H1 (cell line): ENCODE measurements around the gene KLK7. TPM values are rescaled to one million over a fixed set of nuclear protein-coding genes. Genes with fewer than 3 reads are reported as not detected.

Experiments used
- CTCF ChIA-PET: fragments of 300-600 bp; sonication (Branson Sonifier 250); formaldehyde crosslinking; loops from one replicate; lab custom pipeline; 2021; ENCODE audit not compliant: partially characterized antibody; lab: Charles Lee
- POLR2A ChIA-PET: fragments of 300-600 bp; sonication (Branson Sonifier 250); formaldehyde crosslinking; loops from one replicate; lab custom pipeline; 2021; ENCODE audit warnings: inconsistent platforms; ENCODE audit not compliant: partially characterized antibody; lab: Charles Lee
- DNase-seq, 2 experiments: peaks; one replicate each; pipeline versions ENCODE4 v3.0.0 to v3.0.0-alpha.2; 2010 to 2022; ENCODE audit warnings: low spot score in 2 of 2, low read depth in 1 of 2, mixed read lengths in 1 of 2
- FAIRE-seq: peaks from 2 replicates; lab custom pipeline; 2011; peaks lifted over from hg19 to GRCh38; lab: Jason Lieb, UNC
- H2AFZ ChIP-seq: 2 replicates; pipeline ENCODE4 v1.8.1; 2012; ENCODE audit warnings: low read length, inconsistent platforms
- H2AK5ac ChIP-seq: 2 replicates; pipeline ENCODE4 v1.6.1; 2013; ENCODE audit warnings: low read depth, low read length
- H2BK120ac ChIP-seq: replicated peaks from 2 replicates; pipeline ENCODE3; 2013; ENCODE audit warnings: low read depth, low read length, inconsistent platforms
- H2BK12ac ChIP-seq: 2 replicates; pipeline ENCODE4 v1.6.1; 2013; ENCODE audit warnings: low read depth, low read length
- H2BK15ac ChIP-seq: 2 replicates; pipeline ENCODE4 v1.6.1; 2013; ENCODE audit warnings: low read length
- H2BK20ac ChIP-seq: 2 replicates; pipeline ENCODE4 v1.6.1; 2013; ENCODE audit warnings: low read length
- H2BK5ac ChIP-seq: 2 replicates; pipeline ENCODE4 v1.6.1; 2013; ENCODE audit warnings: low read depth, low read length
- H3K14ac ChIP-seq: 2 replicates; pipeline ENCODE4 v1.6.1; 2013; ENCODE audit warnings: inconsistent platforms; ENCODE audit not compliant: insufficient read length
- H3K18ac ChIP-seq: 2 replicates; pipeline ENCODE4 v1.6.1; 2013; ENCODE audit warnings: low read length; ENCODE audit errors: extremely low read depth
- H3K23ac ChIP-seq: 2 replicates; pipeline ENCODE4 v1.6.1; 2013; ENCODE audit warnings: inconsistent platforms; ENCODE audit not compliant: insufficient read length
- H3K23me2 ChIP-seq: 2 replicates; pipeline ENCODE4 v1.6.1; 2013; ENCODE audit warnings: low read depth, low read length
- H3K27ac ChIP-seq: 2 replicates; pipeline ENCODE4 v1.6.1; 2011; ENCODE audit warnings: low read depth, low read length, inconsistent platforms
- H3K27me3 ChIP-seq, 4 experiments: replicated peaks in 1 of 4; 1 replicate in 1 of 4; 2 replicates in 3 of 4; pipeline versions ENCODE4 v1.6.1 to v1.8.1; 2011 to 2013; ENCODE audit warnings: low read length in 3 of 4, mild to moderate bottlenecking in 3 of 4, inconsistent platforms in 2 of 4, mixed read lengths in 2 of 4, moderate library complexity in 1 of 4; ENCODE audit not compliant: control insufficient read depth in 3 of 4, insufficient read depth in 3 of 4; ENCODE audit errors: extremely low read depth in 1 of 4
- H3K36me3 ChIP-seq, 4 experiments: 2 replicates each; pipeline versions ENCODE4 v1.6.1 to v1.8.1; 2011 to 2013; ENCODE audit warnings: mild to moderate bottlenecking in 4 of 4, low read length in 3 of 4, moderate library complexity in 2 of 4, control low read depth in 1 of 4, inconsistent platforms in 1 of 4; ENCODE audit not compliant: insufficient read depth in 4 of 4, control insufficient read depth in 2 of 4
- H3K4ac ChIP-seq: replicated peaks from 2 replicates; pipeline ENCODE3; 2013; ENCODE audit warnings: low read length, low read depth, mixed read lengths, inconsistent platforms; ENCODE audit not compliant: insufficient read length
- H3K4me1 ChIP-seq, 4 experiments: replicated peaks in 1 of 4; 1 replicate in 1 of 4; 2 replicates in 3 of 4; pipeline versions ENCODE4 v1.6.1 to v1.8.1; 2011 to 2013; ENCODE audit warnings: low read length in 3 of 4, inconsistent platforms in 2 of 4, mixed read lengths in 1 of 4; ENCODE audit not compliant: insufficient read depth in 4 of 4, control insufficient read depth in 3 of 4
- H3K4me2 ChIP-seq, 2 experiments: 2 replicates each; pipeline versions ENCODE4 v1.6.1 to v1.8.1; 2011 to 2013; ENCODE audit warnings: low read depth in 2 of 2, low read length in 2 of 2, control low read depth in 1 of 2, inconsistent platforms in 1 of 2, mild to moderate bottlenecking in 1 of 2; ENCODE audit not compliant: insufficient read depth in 1 of 2
- H3K4me3 ChIP-seq, 4 experiments: fragments of 200-600, 300-600 bp in 1 of 4; sonication (generic), shearing (Covaris generic), sonication (Bioruptor Twin) in 1 of 4; 2 replicates each; pipeline versions ENCODE4 v1.5.1 to v1.8.1; 2011 to 2016; ENCODE audit warnings: low read length in 4 of 4, low read depth in 3 of 4, control low read depth in 2 of 4, inconsistent platforms in 2 of 4, mild to moderate bottlenecking in 2 of 4, mixed read lengths in 1 of 4, moderate library complexity in 1 of 4; ENCODE audit not compliant: insufficient read depth in 2 of 4; ENCODE audit errors: extremely low read depth in 1 of 4
- H3K56ac ChIP-seq: replicated peaks from 2 replicates; pipeline ENCODE3; 2013; ENCODE audit warnings: low read depth, mild to moderate bottlenecking, mixed read lengths, low read length, inconsistent platforms; ENCODE audit not compliant: insufficient read length
- H3K79me1 ChIP-seq: 2 replicates; pipeline ENCODE4 v1.6.1; 2013; ENCODE audit warnings: low read depth, low read length, control low read depth
- H3K79me2 ChIP-seq, 2 experiments: 2 replicates each; pipeline versions ENCODE4 v1.6.1 to v1.8.1; 2012 to 2013; ENCODE audit warnings: low read length in 2 of 2, mild to moderate bottlenecking in 2 of 2, inconsistent platforms in 1 of 2; ENCODE audit not compliant: insufficient read depth in 2 of 2, control insufficient read depth in 1 of 2
- H3K9ac ChIP-seq, 4 experiments: replicated peaks in 1 of 4; 1 replicate in 1 of 4; 2 replicates in 3 of 4; pipeline versions ENCODE4 v1.6.1 to v1.8.1; 2011 to 2013; ENCODE audit warnings: low read depth in 3 of 4, low read length in 3 of 4, control low read depth in 2 of 4, mild to moderate bottlenecking in 2 of 4, moderate library complexity in 2 of 4, inconsistent platforms in 1 of 4; ENCODE audit errors: extremely low read depth in 1 of 4
- H3K9me3 ChIP-seq, 2 experiments: 2 replicates each; pipeline versions ENCODE4 v1.6.1 to v1.8.1; 2012 to 2013; ENCODE audit warnings: mild to moderate bottlenecking in 2 of 2, moderate library complexity in 2 of 2, control low read depth in 1 of 2, inconsistent platforms in 1 of 2, low read depth in 1 of 2, low read length in 1 of 2, mixed read lengths in 1 of 2; ENCODE audit not compliant: insufficient read depth in 2 of 2
- H4K20me1 ChIP-seq, 2 experiments: replicated peaks in 1 of 2; 2 replicates each; pipeline versions ENCODE3 to v1.8.1; 2011 to 2013; ENCODE audit warnings: inconsistent platforms in 2 of 2, low read length in 2 of 2, mild to moderate bottlenecking in 1 of 2; ENCODE audit not compliant: insufficient read depth in 2 of 2, control insufficient read depth in 1 of 2
- H4K5ac ChIP-seq: 2 replicates; pipeline ENCODE4 v1.6.1; 2013; ENCODE audit warnings: low read length, low read depth, mixed read lengths, inconsistent platforms; ENCODE audit not compliant: insufficient read length
- H4K8ac ChIP-seq: 2 replicates; pipeline ENCODE4 v1.8.0; 2013; ENCODE audit warnings: mild to moderate bottlenecking, moderate library complexity, low read length, inconsistent platforms; ENCODE audit not compliant: insufficient read depth; ENCODE audit errors: extremely low read depth
- H4K91ac ChIP-seq: replicated peaks from 2 replicates; pipeline ENCODE3; 2013; ENCODE audit warnings: low read length, mixed read lengths, inconsistent platforms; ENCODE audit not compliant: insufficient read length
- CBX8 ChIP-seq: fragments of 300-800, 300-1000 bp; sonication (generic); IDR thresholded peaks from 2 replicates; pipeline ENCODE4 v1.7.1; 2016; ENCODE audit warnings: low read depth, low read length, borderline replicate concordance
- YY1 ChIP-seq: IDR thresholded peaks from 2 replicates; pipeline ENCODE4 v1.6.1; 2011; ENCODE audit warnings: low read depth, mild to moderate bottlenecking, low read length
- WGBS, 2 experiments: shearing (Covaris generic) in 1 of 2; methylation state at CpG; one replicate each; pipeline versions ENCODE4 v1.1.6 to v1.1.7; 2013 to 2015; ENCODE audit warnings: low lambda C conversion rate in 2 of 2, mixed read lengths in 2 of 2, inconsistent platforms in 1 of 2, low coverage in 1 of 2, missing lambda C conversion rate in 1 of 2; ENCODE audit not compliant: insufficient replicate concordance in 2 of 2, insufficient coverage in 1 of 2, insufficient read length in 1 of 2; ENCODE audit errors: extremely low coverage in 1 of 2, missing lambda C conversion rate in 1 of 2; 5-methylcytosine and 5-hydroxymethylcytosine counted together
- polyA plus RNA-seq, 7 experiments: library from polyadenylated mRNA; depleted of rRNA in 3 of 7; stranded (reverse) in 5 of 7; unstranded in 2 of 7; fragments of >200 nt in 5 of 7; fragments of 200-250 nt in 2 of 7; gene quantifications; 1 replicate in 5 of 7; 2 replicates in 1 of 7; 4 replicates in 1 of 7; pipeline versions ENCODE4 v1.2.1 to v1.2.3, GENCODE V29; 2011 to 2013; ENCODE audit warnings: missing spikeins in 2 of 7, mixed read lengths in 2 of 7
- total RNA-seq: library from RNA; stranded (reverse); fragmentation: NEBNext Ultra II Directional; extraction: Animal tissue kit (Norgen Biotek cat#: 25700); gene quantifications from 2 replicates; pipeline ENCODE4 v1.2.1, GENCODE V29; 2021

Gene KLK7
- total and polyA plus RNA-seq, 2 of the 8 experiments (the other 6 are each of a cell fraction or from before 2014, with no cell fraction given) = 0.73 to 1.4 TPM

DNA sequence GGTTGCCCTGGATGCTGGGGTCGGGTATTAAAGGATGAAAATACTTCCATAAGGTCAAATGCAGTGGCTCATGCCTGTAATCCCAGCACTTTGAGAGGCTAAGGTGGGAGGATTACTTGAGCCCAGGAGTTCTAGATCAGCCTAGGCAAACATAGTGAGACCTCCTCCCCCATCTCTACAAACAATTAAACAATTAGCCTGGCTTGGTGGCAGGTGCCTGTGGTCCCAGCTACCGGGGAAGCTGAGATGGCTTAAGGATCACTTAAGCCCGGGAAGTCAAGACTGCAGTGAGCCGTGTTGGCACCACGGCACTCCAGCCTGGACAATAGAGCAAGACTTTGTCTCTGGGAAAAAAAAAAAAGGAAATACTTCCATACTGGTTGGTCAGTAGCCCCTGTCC lies 41.2 kb upstream of the KLK7 start:
- Histone ChIP-seq H3K36me3 (no peaks in the 10 kb centered on the region), H3K14ac (no peak overlapping the region), H3K23me2 (no peaks in the 10 kb centered on the region; the same call in 1 of the 2 replicates), H2BK12ac (0 out of 2 replicates have a peak overlapping the region, but pooled peaks have one; percentile 43), H3K79me1 (no peaks in the 10 kb centered on the region), H2BK15ac (no peak overlapping the region), H3K18ac (no peak overlapping the region), H4K5ac (no peak overlapping the region), H3K9me3 (no peaks in the 10 kb centered on the region), H3K23ac (no peak overlapping the region), H2BK120ac (peak overlapping the region; percentile 39), H2BK20ac (no peak overlapping the region), H3K4ac (no peak overlapping the region), H3K4me2 (no peak overlapping the region), H4K20me1 (no peaks in the 10 kb centered on the region), H3K4me3 (no peak overlapping the region), H4K91ac (no peak overlapping the region), H3K79me2 (no peaks in the 10 kb centered on the region), H2AFZ (no peak overlapping the region), H3K56ac (no peak overlapping the region), H3K4me1 (peaks cover 3 to 25% (median 17%) of the 10 kb centered on the region in 4 experiments), H3K27me3 (peaks cover 0 to 4% (median 2%) of the 10 kb centered on the region in 4 experiments; a peak in 3 of 7 replicates), H3K9ac (no peak overlapping the region), H2BK5ac (no peak overlapping the region), H3K27ac (no peak overlapping the region), H4K8ac (no peak overlapping the region), H2AK5ac (no peak overlapping the region)
- DNase-seq = no peak
- TF ChIP-seq YY1 = no peak
- no peak for TF ChIP-seq CBX8
- ChIA-PET CTCF (interaction anchor here (1.5 to 15.0 kb wide), 3 partner anchors 24 to 95 kb away, joined by 4 to 269 read pairs (median 4); partner anchors contain the start of gene KLK8), POLR2A (interaction anchor here (1.2 kb wide), 1 partner anchor 72 kb away, joined by 3 read pairs; no protein-coding TSS in a partner anchor)
- WGBS, 2 experiments = 85% methylated on average over 5 of the region's 5 CpGs; no CpG with 5 or more reads in 1 of the 2 experiments
- no peak for FAIRE-seq
